GM10266 (cell line): Measurements from ENCODE around the gene C19orf85.

ENCODE experiments used
- DNase-seq: peaks from one replicate; pipeline ENCODE4 v3.0.0; 2012; ENCODE audit errors: extremely low spot score
- CTCF ChIP-seq: IDR thresholded peaks from 2 replicates; pipeline ENCODE4 v1.5.1; 2012; ENCODE audit warnings: mild to moderate bottlenecking, low read depth; ENCODE audit not compliant: control insufficient read depth, insufficient read depth; ENCODE audit errors: missing control alignments

C19orf85 gene

GRCh38 chr19:55483706-55484592 lies 19.4 kb upstream of the C19orf85 start:
- no peak for TF ChIP-seq CTCF
- DNase-seq = no peak

- no peak for TF ChIP-seq CTCF
These were observed 18.6 kb upstream of the C19orf85 start for GRCh38 chr19:55482967-55483705.

GRCh38 chr19:55482156-55482961 lies 17.8 kb upstream of the C19orf85 start:
- TF ChIP-seq CTCF = no peak
- DNase-seq = no peak

More at GRCh38 chr19:55482967-55483705, 18.6 kb upstream of the C19orf85 start:
- peak; percentile 25 for DNase-seq

GRCh38 chr19:55481794-55482155 lies 17.2 kb upstream of the C19orf85 start:
- DNase-seq = no peak
- no peak for TF ChIP-seq CTCF

GRCh38 chr19:55481148-55481793 lies 16.7 kb upstream of the C19orf85 start:
- no peak for TF ChIP-seq CTCF
- DNase-seq = no peak

- DNase-seq = no peak
These were observed 15.1 kb upstream of the C19orf85 start for GRCh38 chr19:55479451-55480230.

More at GRCh38 chr19:55479451-55480230, 15.1 kb upstream of the C19orf85 start:
- TF ChIP-seq CTCF = no peak
